ENCODE results near the gene ABCG1. TPM values are rescaled to one million over a fixed set of nuclear protein-coding genes. Genes with fewer than 3 reads are reported as not detected.

ABCG1 gene
- total and polyA plus RNA-seq, 2 donors (not counting 1 experiment from before 2014, with no cell fraction given): under 0.01 to 0.12 TPM

- peaks cover 17% of the 10 kb centered on the region for H3K27me3 ChIP-seq (ENCODE audit: control insufficient read depth, insufficient read depth, low read length)
These were observed 18.6 kb downstream of the ABCG1 start for GRCh38 chr21:42237577-42237976.

GRCh38 chr21:42238185-42238934, 19.4 kb downstream of the ABCG1 start:
- Histone ChIP-seq H3K27me3 (ENCODE audit: control insufficient read depth, insufficient read depth, low read length) (peaks cover 17% of the 10 kb centered on the region), H3K4me2 (ENCODE audit: extremely low read depth, insufficient read depth, low read length) (no peak overlapping the region), H4K20me1 (ENCODE audit: control insufficient read depth, extremely low read depth, insufficient read depth, low read length) (no peaks in the 10 kb centered on the region), H2AFZ (ENCODE audit: low read length) (no peak overlapping the region), H3K79me2 (ENCODE audit: control insufficient read depth, insufficient read depth, low read length) (no peaks in the 10 kb centered on the region), H3K4me1 (ENCODE audit: control insufficient read depth, extremely low read depth, insufficient read depth, low read length) (peaks cover 12% of the 10 kb centered on the region), H3K9ac (ENCODE audit: insufficient read depth, low read length) (no peak overlapping the region), H3K4me3 (replicated peaks in 1 of 4; ENCODE audit: control extremely low read depth in 1 of 4, insufficient read depth in 1 of 4, low read depth in 3 of 4, low read length in 4 of 4) (no peak overlapping the region), H3K36me3 (ENCODE audit: control insufficient read depth, insufficient read depth, low read length) (no peaks in the 10 kb centered on the region), H3K9me3 (ENCODE audit: control insufficient read depth, insufficient read depth, low read depth, low read length) (no peaks in the 10 kb centered on the region), H3K27ac (ENCODE audit: insufficient read depth, low read length) (no peak overlapping the region)
- TF ChIP-seq EZH2 (IDR thresholded peaks at IDR 0.05; ENCODE audit: low read length, missing control alignments) (no peak), CTCF (conservative IDR thresholded peaks at IDR 0.05 in 1 of 2, IDR thresholded peaks at IDR 0.05 in 1 of 2; ENCODE audit: low read depth in 1 of 2, low read length in 2 of 2) (no peak)
- no peak for DNase-seq (ENCODE audit: low read depth in 2 of 2)

More at GRCh38 chr21:42237577-42237976, 18.6 kb downstream of the ABCG1 start:
- Histone ChIP-seq H3K4me3 (replicated peaks in 1 of 4; ENCODE audit: control extremely low read depth in 1 of 4, insufficient read depth in 1 of 4, low read depth in 3 of 4, low read length in 4 of 4) (no peak overlapping the region), H3K36me3 (ENCODE audit: control insufficient read depth, insufficient read depth, low read length) (no peaks in the 10 kb centered on the region), H2AFZ (ENCODE audit: low read length) (no peak overlapping the region), H4K20me1 (ENCODE audit: control insufficient read depth, extremely low read depth, insufficient read depth, low read length) (no peaks in the 10 kb centered on the region), H3K27ac (ENCODE audit: insufficient read depth, low read length) (no peak overlapping the region), H3K4me1 (ENCODE audit: control insufficient read depth, extremely low read depth, insufficient read depth, low read length) (peaks cover 12% of the 10 kb centered on the region), H3K9me3 (ENCODE audit: control insufficient read depth, insufficient read depth, low read depth, low read length) (no peaks in the 10 kb centered on the region), H3K4me2 (ENCODE audit: extremely low read depth, insufficient read depth, low read length) (no peak overlapping the region), H3K79me2 (ENCODE audit: control insufficient read depth, insufficient read depth, low read length) (no peaks in the 10 kb centered on the region), H3K9ac (ENCODE audit: insufficient read depth, low read length) (no peak overlapping the region)
- DNase-seq (ENCODE audit: low read depth in 2 of 2): no peak
- no peak for TF ChIP-seq CTCF (conservative IDR thresholded peaks at IDR 0.05 in 1 of 2, IDR thresholded peaks at IDR 0.05 in 1 of 2; ENCODE audit: low read depth in 1 of 2, low read length in 2 of 2)
- TF ChIP-seq EZH2 (IDR thresholded peaks at IDR 0.05; ENCODE audit: low read length, missing control alignments): no peak

- no peaks in the 10 kb centered on the region for H3K79me2 ChIP-seq (ENCODE audit: control insufficient read depth, insufficient read depth, low read length)
- peaks cover 15% of the 10 kb centered on the region for H3K27me3 ChIP-seq (ENCODE audit: control insufficient read depth, insufficient read depth, low read length)
- H3K4me1 ChIP-seq (ENCODE audit: control insufficient read depth, extremely low read depth, insufficient read depth, low read length): peaks cover 3% of the 10 kb centered on the region
- no peak overlapping the region for H3K4me3 ChIP-seq (replicated peaks in 1 of 4; ENCODE audit: control extremely low read depth in 1 of 4, insufficient read depth in 1 of 4, low read depth in 3 of 4, low read length in 4 of 4)
- DNase-seq (ENCODE audit: low read depth in 2 of 2): no peak
- H2AFZ ChIP-seq (ENCODE audit: low read length): no peak overlapping the region
- no peak overlapping the region for H3K4me2 ChIP-seq (ENCODE audit: extremely low read depth, insufficient read depth, low read length)
- H3K36me3 ChIP-seq (ENCODE audit: control insufficient read depth, insufficient read depth, low read length): no peaks in the 10 kb centered on the region
- H3K27ac ChIP-seq (ENCODE audit: insufficient read depth, low read length): no peak overlapping the region
- H3K9ac ChIP-seq (ENCODE audit: insufficient read depth, low read length): no peak overlapping the region
- H4K20me1 ChIP-seq (ENCODE audit: control insufficient read depth, extremely low read depth, insufficient read depth, low read length): no peaks in the 10 kb centered on the region
- H3K9me3 ChIP-seq (ENCODE audit: control insufficient read depth, insufficient read depth, low read depth, low read length): no peaks in the 10 kb centered on the region
- TF ChIP-seq CTCF (conservative IDR thresholded peaks at IDR 0.05 in 1 of 2, IDR thresholded peaks at IDR 0.05 in 1 of 2; ENCODE audit: low read depth in 1 of 2, low read length in 2 of 2) (no peak), EZH2 (IDR thresholded peaks at IDR 0.05; ENCODE audit: low read length, missing control alignments) (no peak)
These were observed 20.6 kb downstream of the ABCG1 start for GRCh38 chr21:42239556-42239955.
